ENCODE measurements around the gene NTM.

Gene NTM

DNA sequence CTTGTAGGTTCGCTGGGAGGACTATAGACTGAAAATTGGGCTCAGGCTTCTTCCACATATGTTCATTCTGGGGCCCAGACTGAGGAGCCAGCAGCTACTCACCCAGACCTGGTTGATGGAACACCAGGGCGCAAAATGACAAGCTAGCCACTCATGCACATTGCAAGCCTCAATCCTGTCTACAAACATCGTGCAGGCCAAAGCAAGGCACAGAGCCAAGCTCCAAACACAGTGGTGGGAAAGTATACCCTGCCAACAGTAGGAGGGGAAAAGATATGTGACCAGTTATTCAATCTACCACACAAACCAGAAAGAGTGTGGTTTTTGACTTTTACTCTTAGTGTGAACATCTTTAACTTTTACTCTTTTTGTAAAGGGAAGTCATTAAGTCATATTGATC lies 660.5 kb downstream of the NTM start:
- TF ChIP-seq ZFX (IDR thresholded peaks at IDR 0.05), result no peak
- TF ChIP-seq, protein P1, sequence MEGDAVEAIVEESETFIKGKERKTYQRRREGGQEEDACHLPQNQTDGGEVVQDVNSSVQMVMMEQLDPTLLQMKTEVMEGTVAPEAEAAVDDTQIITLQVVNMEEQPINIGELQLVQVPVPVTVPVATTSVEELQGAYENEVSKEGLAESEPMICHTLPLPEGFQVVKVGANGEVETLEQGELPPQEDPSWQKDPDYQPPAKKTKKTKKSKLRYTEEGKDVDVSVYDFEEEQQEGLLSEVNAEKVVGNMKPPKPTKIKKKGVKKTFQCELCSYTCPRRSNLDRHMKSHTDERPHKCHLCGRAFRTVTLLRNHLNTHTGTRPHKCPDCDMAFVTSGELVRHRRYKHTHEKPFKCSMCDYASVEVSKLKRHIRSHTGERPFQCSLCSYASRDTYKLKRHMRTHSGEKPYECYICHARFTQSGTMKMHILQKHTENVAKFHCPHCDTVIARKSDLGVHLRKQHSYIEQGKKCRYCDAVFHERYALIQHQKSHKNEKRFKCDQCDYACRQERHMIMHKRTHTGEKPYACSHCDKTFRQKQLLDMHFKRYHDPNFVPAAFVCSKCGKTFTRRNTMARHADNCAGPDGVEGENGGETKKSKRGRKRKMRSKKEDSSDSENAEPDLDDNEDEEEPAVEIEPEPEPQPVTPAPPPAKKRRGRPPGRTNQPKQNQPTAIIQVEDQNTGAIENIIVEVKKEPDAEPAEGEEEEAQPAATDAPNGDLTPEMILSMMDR (conservative IDR thresholded peaks at IDR 0.05), result no peak
- H3K27ac ChIP-seq, result no peak overlapping the region

DNA sequence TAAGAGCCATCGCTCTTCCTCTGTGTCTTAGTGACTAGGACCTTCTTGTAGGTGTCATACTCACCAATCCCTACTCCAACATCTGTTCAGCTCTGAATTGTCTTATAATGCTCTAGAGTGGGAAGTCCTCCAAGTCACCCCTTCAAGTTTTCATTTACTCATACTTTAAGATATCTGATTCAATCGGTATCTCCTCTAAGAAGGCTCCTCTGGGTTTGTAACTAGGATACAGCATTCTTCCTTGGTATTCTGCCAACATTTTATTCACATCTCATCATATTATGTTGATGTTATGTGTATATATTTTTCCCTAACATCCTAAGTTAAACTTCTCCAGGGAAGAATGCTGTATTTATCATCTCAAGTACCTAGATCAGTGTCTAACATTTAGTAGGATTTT lies 662.1 kb downstream of the NTM start:
- no peak overlapping the region for H3K27ac ChIP-seq
- TF ChIP-seq ZFX (IDR thresholded peaks at IDR 0.05), result no peak
- TF ChIP-seq, protein P1 (conservative IDR thresholded peaks at IDR 0.05), result no peak

DNA sequence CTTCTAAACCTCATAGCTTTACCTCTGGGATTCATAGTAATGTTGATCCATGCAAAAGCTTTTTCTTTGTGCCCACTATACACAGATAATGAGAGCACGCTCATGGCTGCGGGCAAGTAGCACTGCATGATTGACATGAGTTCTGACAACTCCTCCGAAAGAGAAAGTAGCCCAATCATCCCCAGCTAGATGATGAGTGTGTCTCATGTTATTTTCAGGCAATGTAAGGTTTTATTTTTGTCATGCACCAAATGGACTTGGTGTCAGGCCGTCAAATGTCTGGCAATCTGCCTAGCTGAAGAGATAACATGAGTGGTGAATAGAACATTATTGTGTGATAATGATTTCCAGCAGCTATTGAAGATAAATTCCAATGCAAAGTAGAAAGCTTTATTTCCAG lies 662.6 kb downstream of the NTM start:
- no peak overlapping the region for H3K27ac ChIP-seq

DNA sequence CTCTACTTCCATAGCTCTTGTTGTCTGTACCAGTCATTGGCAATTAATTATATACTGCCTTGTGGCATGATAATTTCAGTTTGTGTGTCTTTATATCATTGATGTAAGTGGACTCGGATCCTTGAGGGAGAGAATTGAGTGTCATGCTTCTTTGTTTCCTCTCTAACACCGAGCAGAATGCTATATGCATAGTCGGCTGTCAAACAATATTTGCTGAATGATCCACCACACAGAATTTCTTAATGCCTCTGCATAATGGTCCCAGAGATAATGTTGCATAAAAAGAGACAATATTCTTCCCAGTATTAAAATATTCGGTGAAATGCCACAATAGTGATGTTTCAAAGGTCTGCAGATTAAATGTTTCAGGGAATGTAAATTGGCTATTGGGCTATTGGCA lies 664.8 kb downstream of the NTM start:
- no peak overlapping the region for H3K27ac ChIP-seq
- TF ChIP-seq ZFX (IDR thresholded peaks at IDR 0.05), result no peak

More for the DNA sequence above, 662.6 kb downstream of the NTM start:
- TF ChIP-seq ZFX (IDR thresholded peaks at IDR 0.05), result no peak
- TF ChIP-seq, protein P1 (conservative IDR thresholded peaks at IDR 0.05), result no peak

DNA sequence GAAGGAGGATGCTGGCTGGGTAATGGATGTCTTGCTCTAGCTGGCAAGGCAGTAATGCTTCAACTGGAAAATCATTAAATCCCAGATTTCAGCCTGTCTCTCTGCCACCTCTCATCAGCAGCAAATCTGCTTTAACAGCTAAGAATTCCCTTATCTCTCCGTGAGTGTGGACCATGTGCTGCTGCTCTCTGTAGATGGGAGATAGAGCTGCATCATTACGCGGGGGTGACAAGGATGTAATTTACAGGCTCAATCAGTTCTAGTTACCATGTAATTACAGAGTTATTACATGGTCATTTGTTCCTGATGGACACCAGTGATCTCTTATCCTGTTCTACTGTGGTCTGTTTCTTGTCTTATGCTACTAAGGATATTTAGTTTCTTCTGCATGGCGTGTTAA lies 665.4 kb downstream of the NTM start:
- H3K27ac ChIP-seq, result no peak overlapping the region
- TF ChIP-seq, protein P1 (conservative IDR thresholded peaks at IDR 0.05), result no peak
- no peak for TF ChIP-seq ZFX (IDR thresholded peaks at IDR 0.05)

DNA sequence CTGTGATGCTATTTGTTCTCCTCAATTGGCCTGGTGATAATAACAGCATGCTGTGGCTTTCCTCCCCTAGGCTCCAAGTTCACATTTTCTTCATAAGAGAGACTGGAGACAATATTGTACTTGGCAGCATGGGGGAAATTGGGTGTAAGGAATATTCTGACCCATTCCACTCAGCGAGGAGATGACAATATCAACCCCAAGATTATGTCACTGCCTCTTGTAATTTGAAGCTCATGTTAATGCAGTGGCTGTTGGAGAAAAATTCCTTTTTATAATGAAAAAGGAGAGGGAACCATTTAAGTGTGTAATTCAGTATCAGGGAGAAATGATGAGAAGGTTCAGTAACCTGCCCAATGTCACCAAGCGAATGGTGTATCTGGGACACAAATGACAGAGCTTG lies 665.8 kb downstream of the NTM start:
- H3K27ac ChIP-seq, result no peak overlapping the region
- TF ChIP-seq, protein P1 (conservative IDR thresholded peaks at IDR 0.05), result no peak
- no peak for TF ChIP-seq ZFX (IDR thresholded peaks at IDR 0.05)

DNA sequence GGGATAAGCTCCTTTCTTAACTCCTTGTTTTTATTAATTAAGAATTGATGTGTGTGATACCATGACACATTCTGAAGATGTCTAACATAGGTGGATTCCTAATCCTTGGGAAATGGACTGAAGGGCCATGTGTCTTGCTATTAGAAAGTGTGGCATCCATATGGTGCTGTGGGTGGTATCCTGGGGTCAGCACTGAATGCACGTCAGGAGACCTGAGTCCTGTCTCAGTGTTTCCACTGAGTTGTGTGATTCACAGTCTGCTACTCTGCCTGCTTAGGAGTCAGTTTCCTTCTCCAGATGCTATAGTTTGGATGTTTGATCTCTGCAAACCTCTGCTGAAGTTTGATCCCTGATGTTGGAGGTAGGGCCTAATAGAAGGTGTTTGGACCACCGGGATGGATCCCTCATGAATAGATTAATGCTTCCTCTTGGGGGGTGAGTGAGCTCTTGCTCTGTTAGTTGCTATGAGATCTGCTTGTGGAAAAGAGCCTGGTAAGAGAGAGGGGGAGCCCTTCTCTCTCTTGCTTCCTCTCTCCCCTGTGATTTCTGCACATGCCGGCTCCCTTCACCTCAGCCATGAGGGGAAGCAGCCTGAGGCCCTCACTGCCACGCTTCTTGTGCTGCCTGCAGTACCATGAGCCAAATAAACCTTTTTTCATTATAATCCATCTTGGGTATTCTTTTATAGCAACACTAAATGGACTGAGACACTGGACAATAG lies 666.5 kb downstream of the NTM start:
- H3K27ac ChIP-seq, result no peak overlapping the region
- no peak for TF ChIP-seq ZFX (IDR thresholded peaks at IDR 0.05)
- TF ChIP-seq, protein P1 (conservative IDR thresholded peaks at IDR 0.05), result no peak

DNA sequence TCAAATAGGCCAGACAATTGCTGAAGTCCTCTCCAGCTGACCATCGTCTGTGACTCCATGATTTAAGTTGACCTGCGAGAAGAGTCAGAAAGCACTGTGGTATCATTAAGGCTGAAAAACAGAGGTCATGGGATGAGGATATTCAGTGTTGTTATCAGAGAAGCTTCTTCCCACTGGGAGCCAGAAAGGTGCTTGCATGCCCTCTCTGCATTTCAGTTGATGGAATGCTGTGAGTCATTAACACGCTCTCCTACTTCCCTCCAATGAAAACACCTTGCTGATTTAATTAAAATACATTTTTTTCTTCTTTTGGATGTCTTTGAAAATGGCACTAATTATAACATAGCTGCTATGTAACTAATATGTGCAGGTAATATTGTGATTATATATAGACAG lies 667.0 kb downstream of the NTM start:
- TF ChIP-seq, protein P1 (conservative IDR thresholded peaks at IDR 0.05), result no peak
- no peak for TF ChIP-seq ZFX (IDR thresholded peaks at IDR 0.05)
- H3K27ac ChIP-seq, result no peak overlapping the region

All from C4-2B (cell line).